Heart left ventricle (tissue), 16 donors: Measurements from ENCODE around the gene VWA5A. TPM values are rescaled to one million over a fixed set of nuclear protein-coding genes. Genes with fewer than 3 reads are reported as not detected.
"Not testable (repeated sequence)": the region's sequence is repeated elsewhere in the genome, so short reads cannot be mapped to it uniquely, and the experiment has no call there.

ENCODE experiments used
- ATAC-seq, 4 donors: fragments of 200-7000 bp; cut with Tn5 transposase; one replicate each; pipeline ENCODE4 v1.9.1; 2020 to 2022; ENCODE audit warnings: moderate library complexity in 4 of 4, mild to moderate bottlenecking in 3 of 4, moderate number of reproducible peaks in 1 of 4
- DNase-seq, 5 donors: peaks; one replicate each; pipeline ENCODE4 v3.0.0-alpha.2; 2020
- H3K27ac ChIP-seq, 12 donors: fragments of 200-600 bp; sonication (generic) in 4 of 12; one replicate each; pipeline versions ENCODE4 v1.5.0 to v1.8.0; 2016 to 2022; ENCODE audit warnings: mild to moderate bottlenecking in 2 of 12
- H3K27me3 ChIP-seq, 9 donors: fragments of 200-600 bp; sonication (generic) in 2 of 9; one replicate each; pipeline versions ENCODE4 v1.5.1 to v1.8.0; 2016 to 2022; ENCODE audit warnings: mild to moderate bottlenecking in 3 of 9
- H3K36me3 ChIP-seq, 9 donors: fragments of 200-600 bp; sonication (generic) in 2 of 9; one replicate each; pipeline versions ENCODE4 v1.5.0 to v1.8.0; 2018 to 2022; ENCODE audit warnings: mild to moderate bottlenecking in 2 of 9
- H3K4me1 ChIP-seq, 12 donors: fragments of 200-600 bp; sonication (generic) in 4 of 12; one replicate each; pipeline versions ENCODE4 v1.5.0 to v1.8.0; 2016 to 2022; ENCODE audit warnings: mild to moderate bottlenecking in 3 of 12
- H3K4me3 ChIP-seq, 12 donors: fragments of 200-600 bp; sonication (generic) in 4 of 12; one replicate each; pipeline versions ENCODE4 v1.5.0 to v1.8.0; 2017 to 2022; ENCODE audit warnings: mild to moderate bottlenecking in 9 of 12, moderate library complexity in 4 of 12
- H3K9me3 ChIP-seq, 12 donors: fragments of 200-600 bp; sonication (generic) in 4 of 12; one replicate each; pipeline versions ENCODE4 v1.5.0 to v1.8.0; 2016 to 2022; ENCODE audit warnings: mild to moderate bottlenecking in 1 of 12
- CTCF ChIP-seq, 12 donors: fragments of 200-600 bp; sonication (generic) in 4 of 12; IDR thresholded peaks; one replicate each; pipeline versions ENCODE4 v1.5.0 to v1.8.0; 2018 to 2022; ENCODE audit warnings: antibody characterized with exemption in 12 of 12, mild to moderate bottlenecking in 5 of 12
- POLR2A ChIP-seq, 2 donors: fragments of 450-650 bp; IDR thresholded peaks; one replicate each; pipeline ENCODE4 v1.6.1; 2017; ENCODE audit warnings: antibody characterized with exemption in 2 of 2, mild to moderate bottlenecking in 2 of 2, moderate library complexity in 2 of 2
- WGBS, 4 donors: extraction: QIAGEN DNeasy Blood & Tissue Kit in 2 of 4; methylation state at CpG; one replicate each; pipeline versions ENCODE4 v1.1.5 to v1.1.7; 2013 to 2018; 5-methylcytosine and 5-hydroxymethylcytosine counted together
- intact Hi-C, 10 donors: fragments of 100-400 bp; cut with DNase I; formaldehyde crosslinking; loops; one replicate each; pipeline versions ENCODE4 v1.11.1 to v1.14.2; 2022
- polyA plus RNA-seq, 2 donors: library from polyadenylated mRNA; stranded (reverse); fragments of 200-250 nt; gene quantifications; one replicate each; pipeline ENCODE4 v1.2.3, GENCODE V29; 2013
- total RNA-seq, 9 donors: library from RNA; depleted of rRNA in 2 of 9; stranded (reverse); fragments of >200 nt in 2 of 9; fragmentation: NEBNext Ultra II Directional in 3 of 9; extraction: Animal tissue kit (Norgen Biotek cat#: 25700) in 3 of 9; gene quantifications; one replicate each; pipeline versions ENCODE4 v1.1.0 to v1.2.4, GENCODE V29; 2016 to 2023
- donor health status: ischemic (EF 13 %, LVEDD 7.1; RV severe dilation, severe dysfunction).
- donor health status: healthy with polysubstance abuse.
- donor health status: DM: no; HTN: yes; CAD: no.
- donor health status: DM: no; HTN: no; CAD: no.
- donor health status: ischemic (EF 25% LVEDD 6.9; RV normal size, moderate dysfunction).
- donor health status: ischemic (EF 25% LVEDD 5.7; RV mildly dilated, moderate dysfunction).
- donor health status: healthy.
- donor health status: DM: yes; HTN: yes; CAD: no.
- donor health status: ischemic (EF 35%, LVEDD 5.7; RV mildly dilated, moderate dysfunction).
- donor health status: nonischemic (EF 11% LVEDD 7.7; RV severe dilation, severe dysfunction).
- donor health status: DM: yes; HTN: yes; CAD: no.
- donor health status: PGD.
- donor health status: ischemic (EF 29% LVEDD 5.4; RV normal size, mild dysfunction).
- donor health status: nonischemic (EF 23%, LVEDD 6.1; RV moderate dilation, normal function).

VWA5A gene
- total and polyA plus RNA-seq, 11 donors = 1.2 to 13.7 (median 2.8) TPM

GRCh38 chr11:124159481-124159880, 44.2 kb downstream of the VWA5A start:
- H3K36me3 ChIP-seq = no peaks in the 10 kb centered on the region
- no peaks in the 10 kb centered on the region for H3K9me3 ChIP-seq
- TF ChIP-seq POLR2A (IDR thresholded peaks at IDR 0.05) (no peak), CTCF (IDR thresholded peaks at IDR 0.05) (no peak)
- no peak overlapping the region for H3K27ac ChIP-seq
- H3K4me3 ChIP-seq = no peak overlapping the region
- DNase-seq (no peak), ATAC-seq (no peak)
- intact Hi-C loops = no loop called here
- H3K27me3 ChIP-seq = peaks cover 0 to 3% (median 0%) of the 10 kb centered on the region in 9 donors
- H3K4me1 ChIP-seq = no peaks in the 10 kb centered on the region

GRCh38 chr11:124160986-124161385, 45.7 kb downstream of the VWA5A start:
- DNase-seq = no peak
- ATAC-seq = no peak
- intact Hi-C loops = loop anchor here in 1 of 10 donors (10.0 kb wide), 1 partner anchor 276 kb away; the partner anchor contains the start of gene TMEM225

GRCh38 chr11:124167826-124168231, 52.6 kb downstream of the VWA5A start:
- Histone ChIP-seq H3K4me1 (no peaks in the 10 kb centered on the region), H3K36me3 (no peaks in the 10 kb centered on the region), H3K9me3 (no peaks in the 10 kb centered on the region), H3K27ac (no peak overlapping the region), H3K27me3 (no peaks in the 10 kb centered on the region), H3K4me3 (no peak overlapping the region)
- WGBS, 4 donors = 48 to 60% (median 54%) methylated on average over 7 of the region's 7 CpGs
- TF ChIP-seq POLR2A (IDR thresholded peaks at IDR 0.05) = no peak
- TF ChIP-seq CTCF (IDR thresholded peaks at IDR 0.05) = no peak
- intact Hi-C loops = loop anchor here in 1 of 10 donors (10.0 kb wide), 1 partner anchor 283 kb away; the partner anchor contains the start of gene TMEM225
- DNase-seq (no peak), ATAC-seq (no peak)

More at GRCh38 chr11:124160986-124161385, 45.7 kb downstream of the VWA5A start:
- TF ChIP-seq CTCF (IDR thresholded peaks at IDR 0.05) = no peak
- TF ChIP-seq POLR2A (IDR thresholded peaks at IDR 0.05) = no peak
- Histone ChIP-seq H3K9me3 (no peaks in the 10 kb centered on the region), H3K36me3 (no peaks in the 10 kb centered on the region), H3K27me3 (no peaks in the 10 kb centered on the region), H3K27ac (no peak overlapping the region), H3K4me1 (no peaks in the 10 kb centered on the region), H3K4me3 (no peak overlapping the region)
- 70 to 77% (median 73%) methylated on average over 5 of the region's 5 CpGs for WGBS, 4 donors

GRCh38 chr11:124168796-124169195, 53.5 kb downstream of the VWA5A start:
- H3K36me3 ChIP-seq = no peaks in the 10 kb centered on the region
- no peaks in the 10 kb centered on the region for H3K9me3 ChIP-seq
- H3K4me3 ChIP-seq = no peak overlapping the region
- DNase-seq (no peak), ATAC-seq (no peak)
- TF ChIP-seq CTCF (IDR thresholded peaks at IDR 0.05) (no peak), POLR2A (IDR thresholded peaks at IDR 0.05) (no peak)
- H3K27ac ChIP-seq = no peak overlapping the region
- intact Hi-C loops = loop anchor here in 1 of 10 donors (10.0 kb wide), 1 partner anchor 284 kb away; the partner anchor contains the start of gene TMEM225
- H3K27me3 ChIP-seq = no peaks in the 10 kb centered on the region
- H3K4me1 ChIP-seq = no peaks in the 10 kb centered on the region

- H3K4me1 ChIP-seq, intact Hi-C loops, H3K9me3 ChIP-seq, ATAC-seq, H3K36me3 ChIP-seq, H3K4me3 ChIP-seq, DNase-seq, H3K27me3 ChIP-seq, H3K27ac ChIP-seq: not testable (repeated sequence)
- WGBS, 4 donors = 50 to 90% (median 83%) methylated on average over 2 to 10 of the region's 12 CpGs
These were observed 55.1 kb downstream of the VWA5A start for GRCh38 chr11:124170315-124170714.
